GM12873 (cell line): Measurements from ENCODE around the gene SAMD11.

Source experiments
- TF ChIP-seq, protein P1 (sequence below): IDR thresholded peaks from 2 replicates; pipeline ENCODE4 v1.5.1; 2012; ENCODE audit warnings: low read depth, mild to moderate bottlenecking, moderate library complexity, low read length, control low read depth; ENCODE audit not compliant: insufficient read depth; ENCODE audit errors: missing control alignments

Gene SAMD11

DNA sequence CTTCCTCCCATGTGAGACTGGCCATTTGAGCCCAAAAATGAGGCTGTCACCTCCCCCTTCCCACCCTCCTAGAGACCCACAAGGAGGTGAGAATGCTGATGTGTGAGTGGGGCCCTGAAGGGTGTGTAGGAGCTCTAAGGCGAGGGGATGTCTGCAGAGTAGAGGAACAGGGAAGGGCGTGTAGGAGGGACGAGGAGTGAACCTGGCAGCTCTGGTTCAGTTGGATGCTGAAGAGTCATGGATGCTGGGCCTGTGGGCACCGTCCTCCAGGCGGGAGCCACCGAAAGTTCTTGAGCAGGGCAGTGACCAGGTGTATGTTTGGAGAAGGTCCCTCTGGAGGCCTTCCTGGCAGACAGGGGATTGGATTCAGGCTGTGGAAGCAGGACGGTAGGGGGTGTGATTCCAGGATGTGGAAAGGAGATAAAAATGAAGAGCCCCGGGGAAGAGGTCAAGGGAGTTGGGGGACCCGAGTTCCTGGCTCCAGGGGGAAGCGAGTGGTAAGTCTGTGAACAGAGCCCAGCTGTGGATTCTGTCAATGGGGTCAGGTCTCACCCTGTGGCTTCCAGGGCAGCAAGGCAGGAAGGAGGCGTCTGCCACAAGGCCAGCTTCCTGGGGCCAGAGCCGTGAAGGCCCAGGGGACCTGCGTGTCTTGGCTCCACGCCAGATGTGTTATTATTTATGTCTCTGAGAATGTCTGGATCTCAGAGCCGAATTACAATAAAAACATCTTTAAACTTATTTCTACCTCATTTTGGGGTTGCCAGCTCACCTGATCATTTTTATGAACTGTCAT lies 7.9 kb downstream of the SAMD11 start:
- TF ChIP-seq, protein P1, sequence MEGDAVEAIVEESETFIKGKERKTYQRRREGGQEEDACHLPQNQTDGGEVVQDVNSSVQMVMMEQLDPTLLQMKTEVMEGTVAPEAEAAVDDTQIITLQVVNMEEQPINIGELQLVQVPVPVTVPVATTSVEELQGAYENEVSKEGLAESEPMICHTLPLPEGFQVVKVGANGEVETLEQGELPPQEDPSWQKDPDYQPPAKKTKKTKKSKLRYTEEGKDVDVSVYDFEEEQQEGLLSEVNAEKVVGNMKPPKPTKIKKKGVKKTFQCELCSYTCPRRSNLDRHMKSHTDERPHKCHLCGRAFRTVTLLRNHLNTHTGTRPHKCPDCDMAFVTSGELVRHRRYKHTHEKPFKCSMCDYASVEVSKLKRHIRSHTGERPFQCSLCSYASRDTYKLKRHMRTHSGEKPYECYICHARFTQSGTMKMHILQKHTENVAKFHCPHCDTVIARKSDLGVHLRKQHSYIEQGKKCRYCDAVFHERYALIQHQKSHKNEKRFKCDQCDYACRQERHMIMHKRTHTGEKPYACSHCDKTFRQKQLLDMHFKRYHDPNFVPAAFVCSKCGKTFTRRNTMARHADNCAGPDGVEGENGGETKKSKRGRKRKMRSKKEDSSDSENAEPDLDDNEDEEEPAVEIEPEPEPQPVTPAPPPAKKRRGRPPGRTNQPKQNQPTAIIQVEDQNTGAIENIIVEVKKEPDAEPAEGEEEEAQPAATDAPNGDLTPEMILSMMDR, result no peak

DNA sequence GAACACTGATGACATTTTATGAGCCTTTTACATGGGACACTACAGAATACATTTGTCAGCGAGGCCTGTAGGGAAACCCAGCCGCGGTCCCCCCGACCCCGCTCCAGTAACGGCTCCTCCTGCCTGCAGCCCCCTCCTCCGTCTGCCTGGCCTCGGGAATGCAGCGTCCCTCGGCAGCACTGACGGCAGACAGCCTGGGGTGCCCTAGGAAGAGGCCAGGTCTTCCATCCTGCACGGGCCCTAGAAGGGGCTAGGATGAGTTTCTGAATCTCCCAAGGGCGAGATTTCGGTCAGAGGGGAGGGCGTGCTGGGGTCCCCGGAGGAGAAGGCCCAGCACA lies 8.4 kb downstream of the SAMD11 start:
- TF ChIP-seq, protein P1, result no peak

DNA sequence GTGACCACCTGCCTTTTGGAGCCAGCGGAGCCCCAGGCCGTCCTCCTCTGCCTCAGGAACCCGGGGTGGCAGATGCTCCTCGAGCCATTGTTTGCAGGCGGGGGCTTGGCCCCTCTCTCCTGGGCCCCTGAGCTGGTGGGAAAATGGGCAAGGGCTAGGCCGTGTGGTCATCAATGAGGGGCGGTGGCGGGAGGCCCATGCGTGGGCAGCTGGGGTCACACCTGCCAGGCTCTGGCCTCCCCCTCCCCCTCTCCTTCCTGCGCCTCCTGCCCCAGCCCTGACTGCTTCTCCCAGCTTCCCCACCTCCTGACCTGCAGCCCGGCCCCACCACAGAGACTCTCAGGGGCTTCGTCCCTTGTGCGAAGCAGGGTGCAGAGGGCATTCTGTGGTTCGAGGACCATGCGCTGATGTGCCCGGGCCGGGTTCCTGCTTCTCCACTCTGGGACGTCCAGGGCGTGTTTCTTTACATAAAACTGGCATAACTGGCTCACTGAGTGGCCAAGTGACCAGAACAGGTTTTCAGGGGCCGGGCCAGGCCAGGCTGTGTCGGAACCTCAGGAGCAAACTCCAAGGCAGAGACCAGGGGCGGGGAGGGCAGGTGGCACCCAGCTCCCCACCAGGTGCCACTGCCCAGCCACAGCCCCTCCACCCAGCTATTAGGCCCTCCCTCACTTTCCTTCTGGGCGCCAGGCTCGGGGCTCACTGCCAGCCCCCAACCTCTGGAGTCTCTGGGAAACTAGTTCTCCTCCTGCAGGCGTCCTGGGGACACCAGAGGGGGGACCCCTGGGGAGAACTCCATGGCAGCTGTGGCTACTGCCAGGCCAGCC lies 9.3 kb downstream of the SAMD11 start:
- TF ChIP-seq, protein P1, result no peak

DNA sequence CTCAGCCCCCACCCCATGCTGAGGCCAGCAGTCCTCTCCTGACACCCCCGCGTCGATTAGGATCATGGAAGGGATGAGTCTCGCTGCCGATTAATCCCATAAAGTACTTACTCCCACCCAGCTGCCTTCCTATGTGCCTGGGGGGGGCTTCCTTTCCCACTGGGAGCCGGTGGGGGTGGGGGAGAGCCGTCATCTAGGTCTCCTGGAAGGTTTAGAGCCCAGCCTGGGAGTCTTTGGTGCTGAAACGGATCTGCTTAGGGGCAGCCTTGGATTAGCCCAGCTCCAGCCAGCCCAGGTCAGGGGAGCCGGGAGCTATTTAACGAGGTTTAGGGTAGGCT lies 9.8 kb downstream of the SAMD11 start:
- TF ChIP-seq, protein P1, result no peak

DNA sequence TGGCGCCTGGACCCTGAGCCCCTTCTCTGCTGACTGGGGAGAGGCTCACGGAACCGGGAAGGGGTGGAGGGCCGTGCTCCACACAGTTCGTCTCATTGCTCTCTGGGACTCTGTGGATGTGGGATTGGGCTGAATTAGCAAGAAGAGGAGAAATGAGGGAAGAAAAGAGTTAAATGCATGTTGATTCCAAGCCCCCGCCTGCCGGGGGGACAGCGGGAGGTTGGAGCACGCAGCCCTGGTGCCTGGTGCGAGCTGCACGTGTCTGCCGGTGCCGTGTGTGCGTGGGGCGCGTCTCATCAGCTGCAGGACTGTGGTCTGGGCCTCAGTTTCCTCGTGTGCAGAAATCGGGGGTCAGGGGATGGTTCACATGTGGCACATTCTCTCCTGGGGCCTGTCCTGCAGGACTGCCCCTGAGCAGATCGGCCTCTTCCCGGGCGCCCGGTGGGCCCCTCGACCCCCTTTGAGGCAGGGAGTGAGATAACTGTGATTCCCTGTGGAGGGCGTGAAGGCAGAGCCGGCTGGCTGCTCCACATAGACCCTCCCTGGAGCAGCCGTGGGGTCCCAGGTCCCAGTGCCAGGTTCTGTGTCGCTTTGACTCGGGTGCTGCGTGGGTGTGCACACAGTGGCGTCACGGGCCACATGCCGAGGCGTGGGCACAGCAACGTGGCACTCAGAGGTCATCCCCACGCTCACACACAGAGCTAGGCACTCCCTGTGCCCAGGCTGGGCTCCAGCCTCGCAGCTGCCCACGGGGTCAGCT lies 11.4 kb downstream of the SAMD11 start:
- TF ChIP-seq, protein P1, result no peak

DNA sequence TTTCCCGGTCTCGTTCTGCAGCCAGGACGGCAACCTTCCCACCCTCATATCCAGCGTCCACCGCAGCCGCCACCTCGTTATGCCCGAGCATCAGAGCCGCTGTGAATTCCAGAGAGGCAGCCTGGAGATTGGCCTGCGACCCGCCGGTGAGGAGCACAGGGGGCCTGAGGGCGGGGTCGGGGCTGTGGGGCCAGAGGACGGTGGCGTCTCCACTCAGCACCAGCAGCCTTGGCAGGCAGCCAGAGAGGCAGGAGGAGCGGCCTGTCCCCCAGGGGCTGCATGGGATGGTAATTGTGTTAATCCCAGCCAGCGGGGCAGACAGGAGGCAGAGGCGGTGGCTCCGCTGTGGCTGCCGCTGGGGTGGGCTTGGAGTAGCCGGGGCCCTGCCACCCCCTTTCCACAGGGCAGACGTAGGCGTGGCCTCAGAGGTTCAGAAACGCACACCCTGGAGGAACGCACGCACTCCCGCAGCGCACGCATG lies 12.1 kb downstream of the SAMD11 start:
- TF ChIP-seq, protein P1, result no peak
